GM19240 (cell line): Measurements from ENCODE around the gene HDLBP.
A peak's percentile ranks its signal among the peaks of the same experiment; 100 is the strongest.
"Not testable (repeated sequence)": the region's sequence is repeated elsewhere in the genome, so short reads cannot be mapped to it uniquely, and the experiment has no call there.

Source experiments
- DNase-seq: peaks from one replicate; pipeline ENCODE4 v3.0.0; 2011; ENCODE audit warnings: low spot score; ENCODE audit not compliant: insufficient read length

The HDLBP gene

GRCh38 chr2:241279828-241280227 lies 35.6 kb downstream of the HDLBP start:
- no peak for DNase-seq

- DNase-seq = no peak
Observed at GRCh38 chr2:241279413-241279812, 36.1 kb downstream of the HDLBP start.

GRCh38 chr2:241278306-241278705 lies 37.2 kb downstream of the HDLBP start:
- not testable (repeated sequence) for DNase-seq

- no peak for DNase-seq
Observed at GRCh38 chr2:241275910-241276309, 39.6 kb downstream of the HDLBP start.

GRCh38 chr2:241275504-241275903 lies 40.0 kb downstream of the HDLBP start:
- DNase-seq = no peak

GRCh38 chr2:241274127-241274526 lies 41.3 kb downstream of the HDLBP start:
- DNase-seq = no peak

- DNase-seq = no peak
Observed at GRCh38 chr2:241273210-241274020, 42.1 kb downstream of the HDLBP start.

- no peak for DNase-seq
Observed at GRCh38 chr2:241272303-241273209, 42.9 kb downstream of the HDLBP start.

GRCh38 chr2:241271706-241272302 lies 43.7 kb downstream of the HDLBP start:
- peak; percentile 49 for DNase-seq

- DNase-seq = no peak
Observed at GRCh38 chr2:241270531-241270930, 44.9 kb downstream of the HDLBP start.

GRCh38 chr2:241269707-241270520 lies 45.6 kb downstream of the HDLBP start:
- no peak for DNase-seq

GRCh38 chr2:241268716-241269445 lies 46.6 kb downstream of the HDLBP start:
- no peak for DNase-seq

- DNase-seq = no peak
Observed at GRCh38 chr2:241268306-241268705, 47.2 kb downstream of the HDLBP start.

- no peak for DNase-seq
Observed at GRCh38 chr2:241267249-241268067, 48.0 kb downstream of the HDLBP start.

- DNase-seq = no peak
Observed at GRCh38 chr2:241265506-241265905, 50.0 kb downstream of the HDLBP start.

- DNase-seq = no peak
Observed at GRCh38 chr2:241263061-241263460, 52.4 kb downstream of the HDLBP start.

- no peak for DNase-seq
Observed at GRCh38 chr2:241261628-241262027, 53.8 kb downstream of the HDLBP start.

- no peak for DNase-seq
Observed at GRCh38 chr2:241260911-241261310, 54.6 kb downstream of the HDLBP start.

- DNase-seq = no peak
Observed at GRCh38 chr2:241258505-241259280, 56.8 kb downstream of the HDLBP start.
